Activated CD4-positive, alpha-beta T cell treated with anti-CD3 and anti-CD28 coated beads, Interleukin-2, amount 10 ng/mL, durations not matched to agents 24 days and 14 days (primary cell): ENCODE results near the gene IL17C. TPM values are rescaled to one million over a fixed set of nuclear protein-coding genes. Genes with fewer than 3 reads are reported as not detected.
"Not testable (repeated sequence)": the region's sequence is repeated elsewhere in the genome, so short reads cannot be mapped to it uniquely, and the experiment has no call there.

Experiments used
- DNase-seq: peaks from one replicate; pipeline ENCODE4 v3.0.0; 2022
- H3K27ac Mint-ChIP-seq: one replicate; pipeline ENCODE4 v1.8.0; 2022; ENCODE audit warnings: mild to moderate bottlenecking, mixed read lengths
- H3K27me3 Mint-ChIP-seq: one replicate; pipeline ENCODE4 v1.8.0; 2022; ENCODE audit warnings: mixed read lengths
- H3K36me3 Mint-ChIP-seq: one replicate; pipeline ENCODE4 v1.8.0; 2022; ENCODE audit warnings: low read depth, mild to moderate bottlenecking, mixed read lengths
- H3K4me1 Mint-ChIP-seq: one replicate; pipeline ENCODE4 v1.8.0; 2021; ENCODE audit warnings: mixed read lengths
- H3K4me3 Mint-ChIP-seq: one replicate; pipeline ENCODE4 v1.8.0; 2022; ENCODE audit warnings: mild to moderate bottlenecking, moderate library complexity, mixed read lengths
- H3K9me3 Mint-ChIP-seq: one replicate; pipeline ENCODE4 v1.8.0; 2021; ENCODE audit warnings: mixed read lengths
- intact Hi-C: fragments of 100-400 bp; cut with micrococcal nuclease; formaldehyde crosslinking; loops from one replicate; pipeline ENCODE4 v1.15.1; 2023
- total RNA-seq: library from RNA; stranded (reverse); gene quantifications from 2 replicates; pipeline ENCODE4 v1.2.3, GENCODE V29; 2022

Gene IL17C
- total RNA-seq, 1 donor from 2014 or later, result not detected

DNA sequence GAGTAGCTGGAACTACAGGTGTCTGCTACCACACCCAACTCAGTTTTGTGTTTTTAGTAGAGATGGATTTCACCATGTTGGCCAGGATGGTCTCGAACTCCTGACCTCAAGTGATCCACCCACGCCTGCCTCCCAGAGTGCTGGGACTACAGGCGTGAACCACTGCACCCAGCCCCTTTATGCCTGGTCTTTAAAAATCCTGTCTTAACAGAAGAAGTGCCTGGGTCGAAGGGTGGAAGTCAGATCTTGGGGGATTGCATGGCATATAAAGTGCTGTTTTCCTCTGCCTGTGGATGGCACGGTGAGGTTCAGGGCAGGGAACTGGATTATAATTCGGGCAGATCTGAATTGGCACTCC lies 37.9 kb upstream of the IL17C start:
- Mint-ChIP-seq H3K4me1 (peaks cover 5% of the 10 kb centered on the region), H3K27ac (no peak overlapping the region), H3K36me3 (peaks cover 36% of the 10 kb centered on the region), H3K4me3 (no peak overlapping the region), H3K27me3 (no peaks in the 10 kb centered on the region), H3K9me3 (no peaks in the 10 kb centered on the region)
- intact Hi-C loops, result no loop called here
- DNase-seq, result no peak

DNA sequence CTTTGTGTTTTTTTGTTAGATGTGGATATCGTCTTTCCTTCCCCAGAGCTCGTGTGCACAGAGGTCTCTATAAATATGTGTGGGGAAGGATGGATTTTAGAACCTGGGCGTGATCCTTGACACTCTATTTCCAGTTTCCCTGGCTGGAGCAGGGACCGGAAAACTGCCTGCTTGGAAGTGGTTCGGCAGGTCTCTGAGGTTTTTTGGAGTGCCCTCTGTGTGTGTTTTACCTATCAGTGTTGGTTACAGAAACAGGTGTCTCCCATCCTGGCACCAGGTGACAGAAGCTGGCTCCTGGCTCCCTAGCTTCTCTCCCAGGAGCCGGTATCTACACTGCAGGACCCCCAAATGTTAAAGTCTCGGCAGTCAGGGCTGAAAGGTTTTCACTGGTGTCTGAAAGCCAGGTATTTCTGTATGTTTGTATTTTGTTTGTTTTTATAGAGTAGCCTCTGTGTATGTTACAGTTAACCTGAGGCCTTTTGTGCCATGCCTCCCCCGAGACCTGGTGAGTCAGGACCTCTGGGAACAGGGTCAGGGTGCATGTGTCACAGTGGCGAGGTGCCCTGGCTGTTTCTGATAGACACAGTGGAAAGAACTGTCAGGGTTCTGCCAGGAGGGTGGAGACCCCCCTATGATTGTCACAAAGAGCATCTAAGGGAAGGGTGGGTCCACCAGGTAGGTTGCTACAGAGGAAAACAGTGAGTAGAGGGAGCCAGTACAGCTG lies 36.9 kb upstream of the IL17C start:
- Mint-ChIP-seq H3K27ac (no peak overlapping the region), H3K4me1 (peaks cover 2% of the 10 kb centered on the region), H3K36me3 (peaks cover 34% of the 10 kb centered on the region), H3K4me3 (no peak overlapping the region), H3K27me3 (no peaks in the 10 kb centered on the region), H3K9me3 (no peaks in the 10 kb centered on the region)
- DNase-seq, result no peak
- intact Hi-C loops, result no loop called here

DNA sequence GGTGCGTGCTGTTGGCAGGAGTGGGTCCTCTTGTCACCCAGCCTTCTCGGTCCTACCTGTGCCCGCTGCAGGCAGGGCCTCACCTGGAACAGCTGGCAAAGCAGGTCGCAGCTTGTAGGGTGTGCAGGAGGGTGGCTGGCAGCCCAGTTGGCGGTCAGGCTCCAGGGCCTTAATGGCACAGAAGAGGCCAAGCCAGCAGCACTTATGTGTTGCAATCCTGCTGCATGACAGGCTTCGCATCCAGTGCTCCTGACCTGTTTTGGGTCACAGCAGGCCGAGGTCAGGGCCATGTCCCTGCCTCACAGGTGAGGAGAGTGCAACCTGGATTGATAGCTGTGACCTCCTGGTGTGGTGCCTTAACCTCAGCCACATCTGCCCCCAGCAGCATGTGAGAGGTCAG lies 36.3 kb upstream of the IL17C start:
- no peak overlapping the region for H3K27ac Mint-ChIP-seq
- peaks cover 36% of the 10 kb centered on the region for H3K36me3 Mint-ChIP-seq
- no peak for DNase-seq
- no peaks in the 10 kb centered on the region for H3K9me3 Mint-ChIP-seq
- intact Hi-C loops, result no loop called here
- H3K4me1 Mint-ChIP-seq, result no peaks in the 10 kb centered on the region
- H3K4me3 Mint-ChIP-seq, result no peak overlapping the region
- no peaks in the 10 kb centered on the region for H3K27me3 Mint-ChIP-seq

DNA sequence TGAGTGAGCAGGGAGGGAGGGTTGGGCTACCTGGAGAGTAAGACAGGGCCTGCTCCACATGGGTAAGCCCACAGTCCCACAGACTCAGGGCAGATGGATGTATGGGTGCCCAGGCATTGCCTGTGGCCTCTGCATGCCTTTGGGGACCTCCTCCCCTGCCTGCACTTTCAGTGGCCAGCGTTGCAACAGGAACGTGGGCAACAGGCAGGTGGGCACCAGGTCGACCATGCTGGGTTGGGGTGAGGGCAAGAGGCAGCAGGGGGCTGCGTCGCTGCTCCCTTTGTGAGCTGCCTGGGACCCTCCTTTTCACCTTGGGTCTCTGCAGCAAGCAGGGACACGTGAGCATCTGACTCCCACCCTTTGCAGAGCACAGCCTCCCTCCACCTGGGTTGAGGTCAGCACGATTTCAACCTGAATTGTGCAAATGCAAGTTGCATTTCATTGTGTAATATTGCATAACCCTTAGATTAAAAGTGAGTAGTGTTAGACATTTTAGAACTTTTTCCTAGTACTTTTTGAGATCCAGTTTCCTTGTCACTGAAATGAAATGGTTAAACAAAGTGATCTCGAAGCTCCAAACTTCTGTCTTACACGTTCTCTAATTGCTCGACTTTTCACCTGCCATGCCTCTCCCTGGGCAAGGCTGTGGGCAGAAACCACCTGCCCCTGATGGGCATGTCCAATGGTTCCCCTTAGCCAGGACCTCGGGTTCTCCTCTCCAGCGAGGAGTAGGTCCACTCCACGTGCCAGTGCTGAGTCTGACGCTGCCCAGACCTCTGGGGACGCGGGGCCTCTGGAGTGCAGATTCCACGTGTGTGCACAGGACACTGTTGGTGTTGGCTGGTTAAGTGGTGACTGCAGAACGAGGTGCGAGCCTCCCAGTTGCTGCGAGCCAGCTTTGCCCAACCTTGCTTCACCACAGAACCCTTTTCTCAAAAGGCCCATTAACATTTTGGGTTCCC lies 32.9 kb upstream of the IL17C start:
- no peak overlapping the region for H3K27ac Mint-ChIP-seq
- no peaks in the 10 kb centered on the region for H3K9me3 Mint-ChIP-seq
- no peaks in the 10 kb centered on the region for H3K4me1 Mint-ChIP-seq
- no peaks in the 10 kb centered on the region for H3K27me3 Mint-ChIP-seq
- H3K36me3 Mint-ChIP-seq, result peaks cover 40% of the 10 kb centered on the region
- DNase-seq, result no peak
- H3K4me3 Mint-ChIP-seq, result no peak overlapping the region
- intact Hi-C loops, result no loop called here

DNA sequence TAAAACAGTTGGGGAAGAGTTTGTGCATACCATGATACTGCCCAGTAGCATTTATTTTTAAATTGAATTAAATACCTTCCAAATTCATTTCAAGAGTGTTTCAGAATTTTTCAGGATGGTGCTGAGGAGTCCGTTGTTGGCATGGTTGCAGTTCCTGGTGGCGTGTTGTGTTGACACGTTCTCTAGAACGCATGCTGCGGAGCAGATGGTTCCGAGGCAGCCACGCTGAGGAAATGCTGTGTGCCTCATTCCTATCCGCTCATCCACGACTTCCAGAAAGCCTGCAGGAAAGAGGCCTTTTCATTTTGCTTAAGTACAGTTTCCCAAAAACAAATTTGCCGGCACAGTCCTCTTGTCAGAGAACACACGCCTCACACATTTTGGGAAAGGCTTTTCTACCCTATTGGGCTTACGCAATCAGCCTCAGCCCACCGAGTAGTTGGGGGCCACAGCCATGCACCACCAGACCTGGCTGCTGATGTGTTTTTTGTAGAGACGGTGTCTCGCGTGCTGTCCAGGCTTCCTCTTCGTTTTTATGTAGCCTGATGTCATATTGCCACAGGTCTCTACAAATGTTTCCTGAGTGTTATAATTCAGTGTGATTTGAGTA lies 32.1 kb upstream of the IL17C start:
- no peaks in the 10 kb centered on the region for H3K9me3 Mint-ChIP-seq
- H3K27me3 Mint-ChIP-seq, result no peaks in the 10 kb centered on the region
- H3K4me3 Mint-ChIP-seq, result no peak overlapping the region
- H3K4me1 Mint-ChIP-seq, result peaks cover 2% of the 10 kb centered on the region
- no peak for DNase-seq
- H3K27ac Mint-ChIP-seq, result no peak overlapping the region
- H3K36me3 Mint-ChIP-seq, result peaks cover 38% of the 10 kb centered on the region
- intact Hi-C loops, result no loop called here

DNA sequence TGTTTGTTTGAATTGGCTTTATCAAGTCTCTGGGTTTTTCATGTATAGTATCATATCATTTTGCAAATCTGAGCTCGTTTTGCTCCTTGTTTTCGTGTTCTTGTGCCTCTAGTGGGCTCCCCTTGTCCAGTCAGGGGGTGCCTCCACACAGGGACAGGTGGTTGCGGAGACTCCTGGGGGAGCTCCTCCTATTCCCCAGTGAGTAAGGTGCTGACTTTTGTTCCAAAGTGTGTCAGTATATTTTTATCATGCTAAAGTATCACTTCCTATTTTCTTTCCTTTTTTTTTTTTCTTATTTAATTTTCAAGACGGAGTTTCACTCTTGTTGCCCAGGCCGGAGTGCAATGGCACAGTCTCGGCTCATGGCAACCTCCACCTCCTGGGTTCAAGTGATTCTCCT lies 30.3 kb upstream of the IL17C start:
- no peaks in the 10 kb centered on the region for H3K27me3 Mint-ChIP-seq
- intact Hi-C loops, result no loop called here
- H3K4me1 Mint-ChIP-seq, result peaks cover 2% of the 10 kb centered on the region
- peaks cover 34% of the 10 kb centered on the region for H3K36me3 Mint-ChIP-seq
- no peak for DNase-seq
- no peaks in the 10 kb centered on the region for H3K9me3 Mint-ChIP-seq
- H3K4me3 Mint-ChIP-seq, result no peak overlapping the region
- no peak overlapping the region for H3K27ac Mint-ChIP-seq

DNA sequence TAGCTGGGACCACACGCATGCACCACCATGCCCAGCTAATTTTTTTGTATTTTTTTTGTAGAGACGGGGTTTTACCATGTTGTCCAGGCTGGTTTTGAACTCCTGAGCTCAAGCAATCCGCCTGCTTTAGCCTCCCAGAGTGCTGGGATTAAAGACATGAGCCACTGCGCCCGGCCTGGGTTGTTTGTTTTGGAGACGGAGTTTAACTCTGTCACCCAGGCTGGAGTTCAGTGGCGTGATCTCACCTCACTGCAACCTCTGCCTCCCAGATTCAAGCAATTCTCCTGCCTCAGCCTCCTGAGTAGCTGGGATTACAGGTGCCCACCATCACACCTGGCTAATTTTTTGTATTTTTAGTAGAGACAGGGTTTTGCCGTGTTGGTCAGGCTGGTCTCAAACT lies 28.9 kb upstream of the IL17C start:
- H3K36me3 Mint-ChIP-seq, result peaks cover 40% of the 10 kb centered on the region
- H3K4me1 Mint-ChIP-seq, H3K27me3 Mint-ChIP-seq, H3K4me3 Mint-ChIP-seq, H3K9me3 Mint-ChIP-seq, intact Hi-C loops, H3K27ac Mint-ChIP-seq, DNase-seq: not testable (repeated sequence)

DNA sequence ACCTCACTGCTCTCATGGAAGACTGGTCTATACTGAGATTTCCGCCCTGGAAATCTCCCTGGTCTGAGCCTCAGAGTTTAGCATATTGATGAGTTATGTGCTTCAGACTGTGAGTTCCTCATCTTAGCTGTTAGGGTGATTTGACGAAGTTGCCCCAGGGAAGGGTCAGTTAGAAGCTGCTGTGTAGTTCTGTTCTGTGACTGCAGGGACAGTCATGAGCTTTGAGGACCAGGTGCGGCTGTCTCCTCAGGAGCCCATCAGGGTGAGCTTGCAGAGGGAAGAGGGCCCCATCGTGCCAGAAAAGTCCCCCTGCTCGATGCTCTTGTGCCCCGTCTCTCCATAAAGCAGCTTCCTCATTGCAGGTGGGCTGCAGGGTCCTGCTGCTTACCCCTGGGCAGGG lies 28.3 kb upstream of the IL17C start:
- no peak for DNase-seq
- peaks cover 2% of the 10 kb centered on the region for H3K4me1 Mint-ChIP-seq
- no peaks in the 10 kb centered on the region for H3K9me3 Mint-ChIP-seq
- peaks cover 41% of the 10 kb centered on the region for H3K36me3 Mint-ChIP-seq
- no peak overlapping the region for H3K4me3 Mint-ChIP-seq
- H3K27me3 Mint-ChIP-seq, result no peaks in the 10 kb centered on the region
- no peak overlapping the region for H3K27ac Mint-ChIP-seq
- intact Hi-C loops, result no loop called here

DNA sequence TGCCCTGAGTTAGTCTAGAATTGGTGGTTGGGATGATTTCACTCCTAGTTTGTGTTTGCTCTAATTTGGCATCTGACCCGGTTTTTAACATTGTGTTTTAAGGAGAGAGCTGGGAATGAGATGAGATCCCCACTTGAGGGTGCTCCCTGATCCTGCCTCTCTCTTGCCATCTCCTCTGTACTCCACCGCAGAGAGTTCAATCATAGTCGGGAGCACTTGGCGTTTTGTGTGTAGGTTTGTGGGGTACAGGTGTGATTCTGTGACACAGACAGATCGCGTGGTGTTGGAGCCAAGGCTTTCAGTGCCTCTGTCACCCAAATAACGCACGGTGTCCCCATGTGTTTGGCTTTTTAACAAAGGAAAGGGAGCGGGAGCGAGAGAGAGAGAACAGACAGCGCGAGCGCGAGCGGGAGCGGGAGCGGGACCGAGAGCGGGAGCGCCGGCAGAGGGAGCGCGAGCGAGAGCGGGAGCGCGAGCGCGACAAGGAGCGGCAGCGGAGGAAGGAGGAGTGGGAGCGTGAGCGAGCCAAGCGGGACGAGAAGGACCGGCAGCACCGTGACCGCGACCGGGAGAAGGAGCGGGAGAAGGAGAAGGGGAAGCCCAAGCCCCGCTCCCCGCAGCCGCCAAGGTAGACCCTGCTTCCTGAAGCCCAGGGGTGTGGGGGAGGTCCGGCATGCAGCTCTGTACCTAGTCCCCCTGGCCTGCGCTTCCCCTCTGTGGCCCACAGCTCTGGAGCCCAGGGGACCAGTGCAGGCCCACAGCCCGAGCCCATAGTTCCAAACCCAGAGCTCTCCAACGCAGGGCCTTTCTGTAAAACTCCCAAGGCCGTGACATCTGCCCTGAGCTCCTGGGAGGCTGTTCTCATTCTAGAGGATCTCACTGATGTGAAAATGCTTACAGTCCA lies 27.2 kb upstream of the IL17C start:
- no peaks in the 10 kb centered on the region for H3K9me3 Mint-ChIP-seq
- H3K4me3 Mint-ChIP-seq, result no peak overlapping the region
- intact Hi-C loops, result no loop called here
- no peaks in the 10 kb centered on the region for H3K27me3 Mint-ChIP-seq
- H3K27ac Mint-ChIP-seq, result no peak overlapping the region
- DNase-seq, result no peak
- H3K4me1 Mint-ChIP-seq, result peaks cover 2% of the 10 kb centered on the region
- peaks cover 42% of the 10 kb centered on the region for H3K36me3 Mint-ChIP-seq

DNA sequence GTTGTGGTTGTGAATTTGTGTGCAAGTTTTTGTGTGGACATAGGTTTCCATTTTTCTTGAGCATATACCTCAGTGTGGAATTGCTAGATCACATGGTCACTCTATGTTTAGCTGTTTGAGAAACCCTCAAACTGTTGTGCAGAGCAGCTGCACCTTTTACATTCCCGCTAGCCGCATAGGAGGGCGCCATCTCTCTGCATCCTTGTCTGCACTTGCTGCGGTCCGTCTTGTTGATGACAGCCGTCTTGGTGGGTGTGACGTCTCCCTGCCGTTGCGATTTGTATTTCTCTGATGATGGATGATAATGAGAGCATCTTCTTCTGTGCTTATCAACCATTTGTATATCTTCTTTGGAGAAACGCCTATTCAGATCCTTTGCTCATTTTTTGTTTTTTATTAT lies 25.1 kb upstream of the IL17C start:
- H3K27me3 Mint-ChIP-seq, result no peaks in the 10 kb centered on the region
- H3K36me3 Mint-ChIP-seq, result peaks cover 30% of the 10 kb centered on the region
- peaks cover 2% of the 10 kb centered on the region for H3K4me1 Mint-ChIP-seq
- H3K9me3 Mint-ChIP-seq, result no peaks in the 10 kb centered on the region
- intact Hi-C loops, result no loop called here
- no peak overlapping the region for H3K4me3 Mint-ChIP-seq
- DNase-seq, result no peak
- H3K27ac Mint-ChIP-seq, result no peak overlapping the region

DNA sequence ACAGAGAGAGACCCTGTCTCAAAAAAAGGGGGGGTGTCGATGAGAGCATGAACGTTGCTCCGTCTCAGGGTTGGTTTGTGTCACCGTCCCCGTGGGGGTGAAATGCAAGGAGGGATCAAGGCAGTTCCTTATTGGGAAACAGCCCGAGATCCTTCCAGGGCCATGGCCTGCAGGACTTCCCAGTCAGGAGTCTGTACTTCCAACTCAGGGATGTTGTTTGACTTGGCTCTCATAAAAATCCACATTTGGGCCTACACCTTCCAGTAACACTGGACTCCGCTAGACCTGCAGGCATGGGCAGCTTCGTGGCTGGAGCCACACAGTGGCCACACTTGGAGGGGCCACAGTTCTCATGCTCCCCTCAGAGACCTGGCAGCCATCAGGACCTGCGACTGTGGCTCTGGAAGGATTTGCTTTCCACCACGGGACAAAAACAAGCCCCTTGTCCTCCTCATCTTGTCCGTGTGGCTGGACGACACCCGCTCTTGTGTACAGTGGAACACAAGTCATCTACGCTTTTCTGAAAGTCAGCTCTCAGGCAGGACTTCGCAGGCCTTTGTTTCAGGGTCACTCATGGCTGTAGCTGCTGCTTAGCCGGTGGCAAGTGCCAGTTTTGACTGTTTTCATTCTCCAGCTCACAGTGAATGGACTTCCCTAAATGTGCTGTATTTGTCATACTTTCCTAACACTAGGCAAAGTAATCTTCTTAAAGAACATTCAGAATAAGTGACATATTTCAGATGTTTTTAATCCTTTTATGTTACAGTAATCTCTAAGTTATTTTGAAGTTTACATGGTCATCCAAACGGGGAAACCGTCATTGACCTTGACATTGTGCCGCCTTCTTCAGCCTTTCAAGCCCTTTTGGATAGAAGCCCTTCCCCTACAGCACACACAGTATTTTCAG lies 24.2 kb upstream of the IL17C start:
- H3K27ac Mint-ChIP-seq, result no peak overlapping the region
- H3K4me1 Mint-ChIP-seq, result peaks cover 5% of the 10 kb centered on the region
- no peaks in the 10 kb centered on the region for H3K9me3 Mint-ChIP-seq
- H3K36me3 Mint-ChIP-seq, result peaks cover 27% of the 10 kb centered on the region
- no peak overlapping the region for H3K4me3 Mint-ChIP-seq
- intact Hi-C loops, result no loop called here
- DNase-seq, result no peak
- H3K27me3 Mint-ChIP-seq, result no peaks in the 10 kb centered on the region

DNA sequence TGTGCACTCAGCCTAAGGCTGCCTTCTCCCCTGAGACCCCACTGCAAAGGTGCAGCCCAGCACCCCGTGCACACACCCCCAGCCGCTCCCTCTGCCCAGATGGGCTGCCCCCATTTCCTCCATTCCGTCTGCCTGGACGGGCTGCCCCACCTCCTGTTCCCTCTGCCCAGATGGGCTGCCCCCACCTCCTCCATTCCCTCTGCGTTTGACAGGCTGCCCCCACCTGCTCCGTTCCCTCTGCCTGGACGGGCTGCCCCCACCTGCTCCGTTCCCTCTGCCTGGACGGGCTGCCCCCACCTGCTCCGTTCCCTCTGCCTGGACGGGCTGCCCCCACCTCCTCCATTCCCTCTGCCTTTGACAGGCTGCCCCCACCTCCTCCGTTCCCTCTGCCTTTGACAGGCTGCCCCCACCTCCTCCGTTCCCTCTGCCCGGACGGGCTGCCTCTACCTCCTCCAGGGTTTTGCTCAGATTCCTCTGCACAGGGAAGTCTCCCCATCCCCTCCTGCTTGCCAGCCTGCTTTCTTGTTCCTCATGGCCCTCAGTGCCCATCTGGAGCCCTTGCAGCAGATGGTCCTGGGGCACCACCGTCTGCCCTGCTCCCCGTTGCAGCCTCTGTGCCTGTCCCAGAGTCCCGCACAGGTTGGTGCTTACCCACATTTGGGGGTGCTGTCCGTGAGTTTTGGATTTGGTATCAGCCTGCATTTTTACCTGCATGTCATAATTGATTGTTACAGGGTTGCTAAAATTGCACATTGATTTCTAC lies 23.4 kb upstream of the IL17C start:
- intact Hi-C loops, result no loop called here
- Mint-ChIP-seq H3K9me3 (no peaks in the 10 kb centered on the region), H3K4me1 (peaks cover 14% of the 10 kb centered on the region)

More for the DNA sequence above, 23.4 kb upstream of the IL17C start:
- DNase-seq, result no peak
- Mint-ChIP-seq H3K36me3 (peaks cover 27% of the 10 kb centered on the region), H3K4me3 (no peak overlapping the region), H3K27me3 (no peaks in the 10 kb centered on the region), H3K27ac (no peak overlapping the region)
